ENCODE measurements around the gene MAFG. TPM values are rescaled to one million over a fixed set of nuclear protein-coding genes. Genes with fewer than 3 reads are reported as not detected.

MAFG gene
- polyA plus RNA-seq, 1 donor (not counting 4 experiments of a cell fraction or from before 2014, with no cell fraction given) = 8.3 TPM

DNA sequence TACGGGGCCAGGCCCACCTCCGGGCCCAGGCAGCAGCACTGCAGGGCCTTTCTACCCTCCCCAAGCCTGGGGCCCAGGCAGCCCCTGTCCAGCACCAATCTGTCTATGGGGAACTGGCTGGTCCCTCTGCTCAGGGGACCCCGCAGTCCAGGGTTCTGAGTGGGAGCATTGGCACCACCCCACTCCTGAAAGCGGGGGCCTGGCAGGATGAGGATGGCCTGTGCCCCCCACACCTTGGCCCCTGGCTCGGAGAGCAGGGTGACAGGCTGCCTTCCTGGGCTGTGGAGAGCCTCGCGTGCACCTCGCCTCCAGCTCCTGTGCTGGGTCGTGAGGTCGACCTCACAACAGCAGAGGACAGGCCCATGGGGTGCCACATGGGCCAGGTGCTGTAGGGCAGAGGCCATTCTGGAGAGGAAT lies 24.1 kb downstream of the MAFG start:
- Histone ChIP-seq H3K27me3 (ENCODE audit: control insufficient read depth, extremely low read depth, insufficient read depth, low read length) (no peaks in the 10 kb centered on the region), H3K79me2 (ENCODE audit: control insufficient read depth, insufficient read depth, low read length) (no peaks in the 10 kb centered on the region), H3K36me3 (ENCODE audit: control insufficient read depth in 2 of 2, extremely low read depth in 1 of 2, insufficient read depth in 2 of 2, low read length in 2 of 2) (peaks cover 25 to 46% of the 10 kb centered on the region in 2 experiments), H2AFZ (ENCODE audit: control insufficient read depth, low read length) (no peak overlapping the region), H3K4me3 (ENCODE audit: control insufficient read depth in 2 of 3, extremely low read depth in 1 of 3, insufficient read depth in 2 of 3, low read depth in 1 of 3, low read length in 3 of 3) (no peak overlapping the region), H3K4me2 (ENCODE audit: control insufficient read depth, extremely low read depth, insufficient read depth, low read depth, low read length) (no peak overlapping the region), H3K9me3 (ENCODE audit: control insufficient read depth, low read depth, low read length) (no peaks in the 10 kb centered on the region), H3K9me1 (ENCODE audit: control insufficient read depth, extremely low read depth, insufficient read depth, low read length) (no peaks in the 10 kb centered on the region), H3K9ac (ENCODE audit: control insufficient read depth, extremely low read depth, insufficient read depth, low read length) (no peak overlapping the region), H3K27ac (ENCODE audit: control insufficient read depth, insufficient read depth, low read length) (no peak overlapping the region), H4K20me1 (ENCODE audit: control insufficient read depth, extremely low read depth, insufficient read depth, low read length) (peaks cover 14% of the 10 kb centered on the region), H3K4me1 (ENCODE audit: control insufficient read depth, extremely low read depth, insufficient read depth, low read length) (peaks cover 25% of the 10 kb centered on the region)
- dilution Hi-C loops (cut with MboI; ENCODE audit: extremely low pct_ligation_motif_present, low sequenced_read_pairs) = no loop called here
- TF ChIP-seq CTCF (optimal IDR thresholded peaks at IDR 0.05 in 1 of 3, IDR thresholded peaks at IDR 0.05 in 1 of 3, conservative IDR thresholded peaks at IDR 0.05 in 1 of 3; ENCODE audit: extremely low read depth in 1 of 3, insufficient read depth in 2 of 3, low read length in 3 of 3) (no peak), EZH2 (IDR thresholded peaks at IDR 0.05; ENCODE audit: low read length) (no peak)
- no peak for FAIRE-seq
- DNase-seq (ENCODE audit: low read depth, low spot score) = no peak

GRCh38 chr17:81902653-81903414 lies 24.7 kb downstream of the MAFG start:
- Histone ChIP-seq H2AFZ (ENCODE audit: control insufficient read depth, low read length) (no peak overlapping the region), H3K27me3 (ENCODE audit: control insufficient read depth, extremely low read depth, insufficient read depth, low read length) (no peaks in the 10 kb centered on the region), H4K20me1 (ENCODE audit: control insufficient read depth, extremely low read depth, insufficient read depth, low read length) (peaks cover 14% of the 10 kb centered on the region), H3K79me2 (ENCODE audit: control insufficient read depth, insufficient read depth, low read length) (no peaks in the 10 kb centered on the region), H3K36me3 (ENCODE audit: control insufficient read depth in 2 of 2, extremely low read depth in 1 of 2, insufficient read depth in 2 of 2, low read length in 2 of 2) (peaks cover 19 to 43% of the 10 kb centered on the region in 2 experiments), H3K4me3 (ENCODE audit: control insufficient read depth in 2 of 3, extremely low read depth in 1 of 3, insufficient read depth in 2 of 3, low read depth in 1 of 3, low read length in 3 of 3) (no peak overlapping the region), H3K9ac (ENCODE audit: control insufficient read depth, extremely low read depth, insufficient read depth, low read length) (no peak overlapping the region), H3K9me1 (ENCODE audit: control insufficient read depth, extremely low read depth, insufficient read depth, low read length) (no peaks in the 10 kb centered on the region), H3K9me3 (ENCODE audit: control insufficient read depth, low read depth, low read length) (no peaks in the 10 kb centered on the region), H3K27ac (ENCODE audit: control insufficient read depth, insufficient read depth, low read length) (no peak overlapping the region), H3K4me2 (ENCODE audit: control insufficient read depth, extremely low read depth, insufficient read depth, low read depth, low read length) (peak overlapping the region; percentile 37), H3K4me1 (ENCODE audit: control insufficient read depth, extremely low read depth, insufficient read depth, low read length) (peaks cover 31% of the 10 kb centered on the region)
- no peak for DNase-seq (ENCODE audit: low read depth, low spot score)
- dilution Hi-C loops (cut with MboI; ENCODE audit: extremely low pct_ligation_motif_present, low sequenced_read_pairs) = no loop called here
- no peak for TF ChIP-seq EZH2 (IDR thresholded peaks at IDR 0.05; ENCODE audit: low read length)
- TF ChIP-seq CTCF (optimal IDR thresholded peaks at IDR 0.05 in 1 of 3, IDR thresholded peaks at IDR 0.05 in 1 of 3, conservative IDR thresholded peaks at IDR 0.05 in 1 of 3; ENCODE audit: extremely low read depth in 1 of 3, insufficient read depth in 2 of 3, low read length in 3 of 3) = no peak
- FAIRE-seq = no peak
